ENCODE results near the gene NSG1. TPM values are rescaled to one million over a fixed set of nuclear protein-coding genes. Genes with fewer than 3 reads are reported as not detected.
A peak's percentile ranks its signal among the peaks of the same experiment; 100 is the strongest.

The NSG1 gene
- total and polyA plus RNA-seq, 2 of the 13 experiments (the other 11 are each of a cell fraction or from before 2014, with no cell fraction given), result not detected

GRCh38 chr4:4462970-4463369 is 76.1 kb downstream of the NSG1 start (continued):
- peak; percentile 43; the same call in 1 of the 2 replicates for TF ChIP-seq HMG20A (CRISPR knock-in tag; IDR thresholded peaks at IDR 0.05; ENCODE audit: borderline replicate concordance)
- TF ChIP-seq ZBTB42 (CRISPR knock-in tag; IDR thresholded peaks at IDR 0.05), result no peak
- TF ChIP-seq DPF2 (CRISPR knock-in tag; IDR thresholded peaks at IDR 0.05; ENCODE audit: borderline replicate concordance, low read depth), result peak; percentile 51; the same call in 1 of the 2 replicates
- peak; percentile 48; the same call in 1 of the 2 replicates for TF ChIP-seq ZNF792 (CRISPR knock-in tag; IDR thresholded peaks at IDR 0.05)
- TF ChIP-seq ZNF557 (CRISPR knock-in tag; IDR thresholded peaks at IDR 0.05), result no peak
- TF ChIP-seq CEBPG (CRISPR knock-in tag; IDR thresholded peaks at IDR 0.05), result peak; percentile 18; the same call in 1 of the 2 replicates
- peak; percentile 52 for TF ChIP-seq BCL6 (CRISPR knock-in tag; IDR thresholded peaks at IDR 0.05)
- no peak for TF ChIP-seq ZNF782 (CRISPR knock-in tag; IDR thresholded peaks at IDR 0.05; ENCODE audit: borderline replicate concordance)
- TF ChIP-seq ELF4 (CRISPR knock-in tag; IDR thresholded peaks at IDR 0.05; ENCODE audit: borderline replicate concordance), result no peak
- TF ChIP-seq FOXP1 (IDR thresholded peaks at IDR 0.05), result no peak
- TF ChIP-seq FOXP1 (CRISPR knock-in tag; IDR thresholded peaks at IDR 0.05), result peak; percentile 91
- 0 out of 2 replicates have a peak, but pooled peaks have one; percentile 15 for TF ChIP-seq ZSCAN29 (CRISPR knock-in tag; conservative IDR thresholded peaks at IDR 0.05)
- peak; percentile 29; the same call in 1 of the 2 replicates for TF ChIP-seq ZMYM4 (CRISPR knock-in tag; IDR thresholded peaks at IDR 0.05)
- peak; percentile 69; the same call in 1 of the 2 replicates for TF ChIP-seq FOXO1 (CRISPR knock-in tag; IDR thresholded peaks at IDR 0.05)
- TF ChIP-seq, protein P1, sequence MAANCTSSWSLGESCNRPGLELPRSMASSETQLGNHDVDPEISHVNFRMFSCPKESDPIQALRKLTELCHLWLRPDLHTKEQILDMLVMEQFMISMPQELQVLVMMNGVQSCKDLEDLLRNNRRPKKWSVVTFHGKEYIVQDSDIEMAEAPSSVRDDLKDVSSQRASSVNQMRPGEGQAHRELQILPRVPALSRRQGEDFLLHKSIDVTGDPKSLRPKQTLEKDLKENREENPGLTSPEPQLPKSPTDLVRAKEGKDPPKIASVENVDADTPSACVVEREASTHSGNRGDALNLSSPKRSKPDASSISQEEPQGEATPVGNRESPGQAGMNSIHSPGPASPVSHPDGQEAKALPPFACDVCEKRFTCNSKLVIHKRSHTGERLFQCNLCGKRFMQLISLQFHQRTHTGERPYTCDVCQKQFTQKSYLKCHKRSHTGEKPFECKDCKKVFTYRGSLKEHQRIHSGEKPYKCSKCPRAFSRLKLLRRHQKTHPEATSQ (CRISPR knock-in tag; IDR thresholded peaks at IDR 0.05; ENCODE audit: borderline replicate concordance), result no peak
- no peak for TF ChIP-seq ZNF652 (CRISPR knock-in tag; IDR thresholded peaks at IDR 0.05; ENCODE audit: borderline replicate concordance, low read depth)
- TF ChIP-seq U2AF2 (IDR thresholded peaks at IDR 0.05; ENCODE audit: low read depth, low read length), result no peak
- TF ChIP-seq ZNF124 (CRISPR knock-in tag; IDR thresholded peaks at IDR 0.05), result no peak
- peak; percentile 75 for TF ChIP-seq SAP130 (CRISPR knock-in tag; IDR thresholded peaks at IDR 0.05; ENCODE audit: low read depth)
- 0 out of 2 replicates have a peak, but pooled peaks have one; percentile 45 for TF ChIP-seq ZBTB43 (CRISPR knock-in tag; conservative IDR thresholded peaks at IDR 0.05)
- TF ChIP-seq ZNF136 (CRISPR knock-in tag; IDR thresholded peaks at IDR 0.05; ENCODE audit: low read depth), result no peak
- TF ChIP-seq ETV5 (CRISPR knock-in tag; IDR thresholded peaks at IDR 0.05; ENCODE audit: borderline replicate concordance), result peak; percentile 83; the same call in 1 of the 2 replicates
- TF ChIP-seq ZFP41 (CRISPR knock-in tag; IDR thresholded peaks at IDR 0.05; ENCODE audit: borderline replicate concordance), result no peak
- no peak for TF ChIP-seq ZIK1 (CRISPR knock-in tag; IDR thresholded peaks at IDR 0.05; ENCODE audit: borderline replicate concordance, low read depth)
- peak; percentile 79 for TF ChIP-seq PAXIP1 (CRISPR knock-in tag; conservative IDR thresholded peaks at IDR 0.05)
- TF ChIP-seq ZNF441 (CRISPR knock-in tag; IDR thresholded peaks at IDR 0.05; ENCODE audit: borderline replicate concordance), result no peak
- no peak for TF ChIP-seq NFYB (CRISPR knock-in tag; IDR thresholded peaks at IDR 0.05)

Data from HepG2 (cell line).